ENCODE results near the gene SORL1.

Gene SORL1

GRCh38 chr11:121611242-121611641 is 159.1 kb downstream of the SORL1 start:
- no peak for TF ChIP-seq CTCF (IDR thresholded peaks at IDR 0.05; ENCODE audit: borderline replicate concordance, insufficient read depth, low read depth, low read length)
- no peak overlapping the region for H3K4me3 ChIP-seq (ENCODE audit: low read depth, low read length)

- no peak overlapping the region for H3K4me3 ChIP-seq (ENCODE audit: low read depth, low read length)
- TF ChIP-seq CTCF (IDR thresholded peaks at IDR 0.05; ENCODE audit: borderline replicate concordance, insufficient read depth, low read depth, low read length) = no peak
Measured at GRCh38 chr11:121613724-121614123, 161.6 kb downstream of the SORL1 start.

GRCh38 chr11:121614636-121615240 is 162.6 kb downstream of the SORL1 start:
- no peak overlapping the region for H3K4me3 ChIP-seq (ENCODE audit: low read depth, low read length)
- TF ChIP-seq CTCF (IDR thresholded peaks at IDR 0.05; ENCODE audit: borderline replicate concordance, insufficient read depth, low read depth, low read length) = no peak

- no peak for TF ChIP-seq CTCF (IDR thresholded peaks at IDR 0.05; ENCODE audit: borderline replicate concordance, insufficient read depth, low read depth, low read length)
- H3K4me3 ChIP-seq (ENCODE audit: low read depth, low read length) = no peak overlapping the region
Measured at GRCh38 chr11:121615501-121615900, 163.4 kb downstream of the SORL1 start.

GRCh38 chr11:121618516-121618915 is 166.4 kb downstream of the SORL1 start:
- TF ChIP-seq CTCF (IDR thresholded peaks at IDR 0.05; ENCODE audit: borderline replicate concordance, insufficient read depth, low read depth, low read length) = no peak

GRCh38 chr11:121625777-121626506 is 173.8 kb downstream of the SORL1 start:
- no peak for TF ChIP-seq CTCF (IDR thresholded peaks at IDR 0.05; ENCODE audit: borderline replicate concordance, insufficient read depth, low read depth, low read length)
- H3K4me3 ChIP-seq (ENCODE audit: low read depth, low read length) = no peak overlapping the region

More at GRCh38 chr11:121618516-121618915, 166.4 kb downstream of the SORL1 start:
- H3K4me3 ChIP-seq (ENCODE audit: low read depth, low read length) = no peak overlapping the region

- no peak for TF ChIP-seq CTCF (IDR thresholded peaks at IDR 0.05; ENCODE audit: borderline replicate concordance, insufficient read depth, low read depth, low read length)
- no peak overlapping the region for H3K4me3 ChIP-seq (ENCODE audit: low read depth, low read length)
Measured at GRCh38 chr11:121626507-121626875, 174.4 kb downstream of the SORL1 start.
